ENCODE measurements around the gene PORCN.
"Not testable (repeated sequence)": the region's sequence is repeated elsewhere in the genome, so short reads cannot be mapped to it uniquely, and the experiment has no call there.

The PORCN gene

DNA sequence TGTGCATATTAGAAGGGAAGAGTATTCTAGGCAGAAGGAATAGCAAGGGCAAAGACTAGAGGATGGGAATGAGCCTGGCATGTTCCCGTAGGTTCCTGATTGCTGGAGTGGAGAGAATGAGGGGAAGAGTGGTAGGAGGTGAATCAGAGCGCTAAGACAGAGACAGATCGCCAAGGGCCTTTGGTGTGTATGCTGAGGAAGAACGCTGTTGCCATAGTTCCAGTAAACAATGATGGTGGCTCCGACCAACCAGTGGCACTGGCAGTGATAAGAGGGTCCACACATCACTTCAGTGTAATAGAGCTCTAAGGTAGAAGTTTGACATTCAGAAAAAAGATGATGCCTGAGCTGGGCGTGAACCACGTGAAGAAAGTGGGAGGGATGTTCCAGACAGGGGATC is 31.7 kb downstream of the PORCN start:
- no peak overlapping the region for H3K23ac ChIP-seq (ENCODE audit: low read length in 2 of 2)
- no peak overlapping the region for H2BK15ac ChIP-seq (ENCODE audit: low read depth, poor library complexity, severe bottlenecking)
- no peak overlapping the region for H3K14ac ChIP-seq (ENCODE audit: low read length in 2 of 2)
- peak overlapping the region; percentile 61 for H3K4me2 ChIP-seq (ENCODE audit: low read length, poor library complexity, severe bottlenecking)
- peak overlapping the region in 1 of 2 experiments; percentile 85 for H3K4me3 ChIP-seq (ENCODE audit: insufficient read depth in 1 of 2, low read depth in 1 of 2, low read length in 2 of 2)
- H3K4me1 ChIP-seq (ENCODE audit: control insufficient read depth, insufficient read depth, low read depth, low read length): peaks cover 5% of the 10 kb centered on the region
- no peaks in the 10 kb centered on the region for H3K9me3 ChIP-seq (ENCODE audit: control insufficient read depth, low read length)
- H3K9ac ChIP-seq (ENCODE audit: low read length): peak overlapping the region; percentile 85
- peak; percentile 42 for DNase-seq
- H3K27me3 ChIP-seq (ENCODE audit: control insufficient read depth in 1 of 2, insufficient read depth in 1 of 2, low read length in 2 of 2): no peaks in the 10 kb centered on the region
- no peak overlapping the region for H2BK12ac ChIP-seq (ENCODE audit: low read length in 2 of 2)
- peaks cover 14 to 28% of the 10 kb centered on the region in 2 experiments for H3K36me3 ChIP-seq (ENCODE audit: control insufficient read depth in 1 of 2, insufficient read depth in 2 of 2, low read depth in 1 of 2, low read length in 2 of 2)
- no peak overlapping the region for H2AK5ac ChIP-seq (ENCODE audit: low read length, severe bottlenecking)
- H3K18ac ChIP-seq (ENCODE audit: low read depth in 1 of 2, low read length in 2 of 2): no peak overlapping the region
- no peak overlapping the region for H2AFZ ChIP-seq (ENCODE audit: low read depth, low read length)
- no peak overlapping the region for H2BK120ac ChIP-seq (ENCODE audit: low read depth, low read length)
- H4K91ac ChIP-seq (ENCODE audit: low read length): no peak overlapping the region
- H3K4ac ChIP-seq (ENCODE audit: low read depth in 1 of 2, low read length in 2 of 2): no peak overlapping the region
- no peak overlapping the region for H3K27ac ChIP-seq (ENCODE audit: low read length, poor library complexity, severe bottlenecking)
- no peaks in the 10 kb centered on the region for H3K79me1 ChIP-seq (replicated peaks; ENCODE audit: low read length, poor library complexity, severe bottlenecking)
- WGBS: 76% methylated on average over 7 of the region's 7 CpGs
- H2BK5ac ChIP-seq (ENCODE audit: low read depth, low read length, poor library complexity, severe bottlenecking): no peak overlapping the region
- H4K8ac ChIP-seq (ENCODE audit: low read length): no peak overlapping the region

DNA sequence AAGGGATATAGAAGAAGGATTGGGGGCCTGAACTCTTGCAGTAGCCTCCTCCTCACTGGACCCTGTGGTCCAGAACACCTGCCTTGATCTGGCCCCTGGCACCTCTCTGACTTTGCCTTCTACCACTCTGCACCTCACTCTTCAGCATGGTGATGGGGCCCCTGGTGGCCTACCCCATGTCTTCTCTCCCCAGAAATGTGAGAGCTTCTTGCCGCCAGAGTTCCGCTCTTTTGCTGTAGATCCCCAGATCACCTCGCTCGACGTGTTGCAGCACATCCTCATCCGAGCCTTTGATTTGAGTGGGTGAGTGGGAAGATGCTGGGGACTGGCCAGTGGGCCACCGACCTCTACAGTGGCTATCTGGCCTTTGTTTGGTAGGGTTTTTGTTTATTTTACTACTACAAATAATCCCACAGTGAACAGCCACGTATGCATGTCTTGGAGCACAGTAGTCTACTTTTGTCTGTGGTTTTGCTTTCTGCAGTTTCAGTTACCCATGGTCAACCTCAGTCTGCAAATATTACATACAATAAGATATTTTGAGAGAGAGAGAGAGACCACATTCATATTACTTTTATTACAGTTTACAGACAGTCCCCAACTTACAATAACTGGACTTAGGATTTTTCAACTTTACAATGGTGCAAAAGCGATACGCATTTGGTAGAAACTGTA is 32.5 kb downstream of the PORCN start:
- Histone ChIP-seq H2BK15ac (ENCODE audit: low read depth, poor library complexity, severe bottlenecking) (no peak overlapping the region), H2BK5ac (ENCODE audit: low read depth, low read length, poor library complexity, severe bottlenecking) (no peak overlapping the region)

DNA sequence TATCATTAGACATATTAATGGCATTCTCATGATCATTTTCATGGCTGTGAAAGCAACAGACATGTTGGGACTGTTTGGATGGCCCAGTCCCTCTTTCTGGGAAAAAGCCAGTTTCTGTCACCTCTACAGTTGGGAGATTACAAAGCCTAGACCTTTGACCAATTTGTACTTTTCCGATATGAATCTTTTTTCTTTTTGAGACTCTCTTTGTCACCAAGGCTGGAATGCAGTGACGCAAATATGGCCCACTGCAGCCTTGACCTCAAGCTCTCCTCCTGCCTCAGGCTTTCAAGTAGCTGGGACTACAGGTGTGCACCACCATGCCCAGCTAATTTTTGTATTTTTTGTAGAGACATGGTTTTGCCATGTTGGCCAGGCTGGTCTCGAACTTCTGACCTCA is 40.1 kb downstream of the PORCN start:
- Histone ChIP-seq H3K4me1 (ENCODE audit: control insufficient read depth, insufficient read depth, low read depth, low read length) (no peaks in the 10 kb centered on the region), H2BK5ac (ENCODE audit: low read depth, low read length, poor library complexity, severe bottlenecking) (no peak overlapping the region), H3K14ac (ENCODE audit: low read length in 2 of 2) (no peak overlapping the region), H3K79me1 (replicated peaks; ENCODE audit: low read length, poor library complexity, severe bottlenecking) (peaks cover 2% of the 10 kb centered on the region), H3K9me3 (ENCODE audit: control insufficient read depth, low read length) (no peaks in the 10 kb centered on the region), H4K91ac (ENCODE audit: low read length) (no peak overlapping the region), H4K8ac (ENCODE audit: low read length) (no peak overlapping the region), H3K4me2 (ENCODE audit: low read length, poor library complexity, severe bottlenecking) (no peak overlapping the region), H3K27ac (ENCODE audit: low read length, poor library complexity, severe bottlenecking) (no peak overlapping the region), H2BK120ac (ENCODE audit: low read depth, low read length) (no peak overlapping the region), H3K18ac (ENCODE audit: low read depth in 1 of 2, low read length in 2 of 2) (no peak overlapping the region), H2BK12ac (ENCODE audit: low read length in 2 of 2) (no peak overlapping the region), H3K36me3 (ENCODE audit: control insufficient read depth in 1 of 2, insufficient read depth in 2 of 2, low read depth in 1 of 2, low read length in 2 of 2) (peaks cover 7 to 30% of the 10 kb centered on the region in 2 experiments), H3K23ac (ENCODE audit: low read length in 2 of 2) (no peak overlapping the region), H3K9ac (ENCODE audit: low read length) (no peak overlapping the region), H3K4ac (ENCODE audit: low read depth in 1 of 2, low read length in 2 of 2) (no peak overlapping the region), H2AFZ (ENCODE audit: low read depth, low read length) (no peak overlapping the region), H3K27me3 (ENCODE audit: control insufficient read depth in 1 of 2, insufficient read depth in 1 of 2, low read length in 2 of 2) (no peaks in the 10 kb centered on the region), H3K4me3 (ENCODE audit: insufficient read depth in 1 of 2, low read depth in 1 of 2, low read length in 2 of 2) (no peak overlapping the region), H2AK5ac (ENCODE audit: low read length, severe bottlenecking) (no peak overlapping the region), H2BK15ac (ENCODE audit: low read depth, poor library complexity, severe bottlenecking) (no peak overlapping the region)
- 100% methylated on average over 2 of the region's 3 CpGs for whole genome bisulfite sequencing
- DNase-seq: no peak

More for the DNA sequence above, 32.5 kb downstream of the PORCN start:
- Histone ChIP-seq H3K4me1 (ENCODE audit: control insufficient read depth, insufficient read depth, low read depth, low read length) (peaks cover 5% of the 10 kb centered on the region), H3K36me3 (ENCODE audit: control insufficient read depth in 1 of 2, insufficient read depth in 2 of 2, low read depth in 1 of 2, low read length in 2 of 2) (peaks cover 14 to 31% of the 10 kb centered on the region in 2 experiments), H2AK5ac (ENCODE audit: low read length, severe bottlenecking) (no peak overlapping the region), H3K9ac (ENCODE audit: low read length) (no peak overlapping the region), H3K4me3 (ENCODE audit: insufficient read depth in 1 of 2, low read depth in 1 of 2, low read length in 2 of 2) (peak overlapping the region in 1 of 2 experiments; percentile 85), H2BK12ac (ENCODE audit: low read length in 2 of 2) (no peak overlapping the region), H3K18ac (ENCODE audit: low read depth in 1 of 2, low read length in 2 of 2) (no peak overlapping the region), H3K9me3 (ENCODE audit: control insufficient read depth, low read length) (no peaks in the 10 kb centered on the region), H3K79me1 (replicated peaks; ENCODE audit: low read length, poor library complexity, severe bottlenecking) (peaks cover 2% of the 10 kb centered on the region), H3K23ac (ENCODE audit: low read length in 2 of 2) (no peak overlapping the region), H4K91ac (ENCODE audit: low read length) (no peak overlapping the region), H4K8ac (ENCODE audit: low read length) (no peak overlapping the region), H2AFZ (ENCODE audit: low read depth, low read length) (no peak overlapping the region), H3K4me2 (ENCODE audit: low read length, poor library complexity, severe bottlenecking) (no peak overlapping the region), H2BK120ac (ENCODE audit: low read depth, low read length) (no peak overlapping the region), H3K27me3 (ENCODE audit: control insufficient read depth in 1 of 2, insufficient read depth in 1 of 2, low read length in 2 of 2) (no peaks in the 10 kb centered on the region), H3K14ac (ENCODE audit: low read length in 2 of 2) (no peak overlapping the region), H3K4ac (ENCODE audit: low read depth in 1 of 2, low read length in 2 of 2) (no peak overlapping the region), H3K27ac (ENCODE audit: low read length, poor library complexity, severe bottlenecking) (no peak overlapping the region)
- WGBS: 100% methylated on average over 5 of the region's 10 CpGs
- no peak for DNase-seq

DNA sequence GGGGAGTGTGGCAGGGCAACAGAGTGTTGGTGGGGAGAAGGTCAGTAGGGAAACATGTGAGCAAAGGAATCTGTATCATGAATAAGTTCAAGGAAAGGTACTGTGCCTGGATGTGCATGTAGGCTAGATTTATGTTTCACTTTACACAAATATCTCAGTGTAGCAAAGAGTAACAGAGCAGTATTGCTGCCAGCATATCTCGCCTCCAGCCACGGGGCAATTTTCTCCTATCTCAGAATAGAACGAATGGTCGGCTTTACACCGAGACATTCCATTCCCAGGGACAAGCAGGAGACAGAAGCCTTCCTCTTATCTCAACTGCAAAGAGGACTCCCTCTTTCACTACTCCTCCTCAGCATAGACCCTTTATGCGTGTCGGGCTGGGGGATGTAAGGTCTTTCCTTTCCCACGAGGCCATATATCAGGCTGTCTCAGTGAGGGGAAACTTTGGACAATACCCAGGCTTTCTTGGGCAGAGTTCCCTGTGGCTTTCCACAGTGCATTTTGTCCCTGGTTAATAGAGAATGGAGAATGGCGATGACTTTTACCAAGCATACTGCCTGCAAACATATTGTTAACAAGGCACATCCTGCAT is 47.0 kb downstream of the PORCN start:
- H3K27me3 ChIP-seq (ENCODE audit: control insufficient read depth in 1 of 2, insufficient read depth in 1 of 2, low read length in 2 of 2): not testable (repeated sequence)

More for the DNA sequence above, 47.0 kb downstream of the PORCN start:
- H4K8ac ChIP-seq (ENCODE audit: low read length); H2BK120ac ChIP-seq (ENCODE audit: low read depth, low read length); H2AFZ ChIP-seq (ENCODE audit: low read depth, low read length); H3K4ac ChIP-seq (ENCODE audit: low read depth in 1 of 2, low read length in 2 of 2); H3K27ac ChIP-seq (ENCODE audit: low read length, poor library complexity, severe bottlenecking); H3K9ac ChIP-seq (ENCODE audit: low read length); H3K14ac ChIP-seq (ENCODE audit: low read length in 2 of 2); H2BK12ac ChIP-seq (ENCODE audit: low read length in 2 of 2); H3K18ac ChIP-seq (ENCODE audit: low read depth in 1 of 2, low read length in 2 of 2); H3K79me1 ChIP-seq (replicated peaks; ENCODE audit: low read length, poor library complexity, severe bottlenecking); H2BK15ac ChIP-seq (ENCODE audit: low read depth, poor library complexity, severe bottlenecking); H3K4me2 ChIP-seq (ENCODE audit: low read length, poor library complexity, severe bottlenecking); H4K91ac ChIP-seq (ENCODE audit: low read length); DNase-seq; H3K4me3 ChIP-seq (ENCODE audit: insufficient read depth in 1 of 2, low read depth in 1 of 2, low read length in 2 of 2); H3K23ac ChIP-seq (ENCODE audit: low read length in 2 of 2); H3K4me1 ChIP-seq (ENCODE audit: control insufficient read depth, insufficient read depth, low read depth, low read length); H3K9me3 ChIP-seq (ENCODE audit: control insufficient read depth, low read length); H2BK5ac ChIP-seq (ENCODE audit: low read depth, low read length, poor library complexity, severe bottlenecking); H2AK5ac ChIP-seq (ENCODE audit: low read length, severe bottlenecking): not testable (repeated sequence)
- H3K36me3 ChIP-seq (ENCODE audit: control insufficient read depth in 1 of 2, insufficient read depth in 2 of 2, low read depth in 1 of 2, low read length in 2 of 2): peaks cover 30 to 33% of the 10 kb centered on the region in 2 experiments
- 80% methylated on average over 5 of the region's 9 CpGs for WGBS
